H1 (cell line): Measurements from ENCODE around the gene SRRM2.

Experiments
- ATF3 ChIP-seq: IDR thresholded peaks from 2 replicates; pipeline ENCODE4 v1.6.1; 2011; ENCODE audit warnings: low read depth, mild to moderate bottlenecking, low read length; ENCODE audit not compliant: insufficient read depth
- CBX5 ChIP-seq: fragments of 300-800, 300-1000 bp; sonication (generic); IDR thresholded peaks from 2 replicates; pipeline ENCODE4 v1.7.1; 2016; ENCODE audit warnings: antibody characterized with exemption, low read length, low read depth
- CBX8 ChIP-seq: fragments of 300-800, 300-1000 bp; sonication (generic); IDR thresholded peaks from 2 replicates; pipeline ENCODE4 v1.7.1; 2016; ENCODE audit warnings: low read depth, low read length, borderline replicate concordance
- CEBPB ChIP-seq: IDR thresholded peaks from 2 replicates; pipeline ENCODE4 v1.6.1; 2012; ENCODE audit warnings: low read depth, low read length
- CHD2 ChIP-seq: IDR thresholded peaks from 2 replicates; pipeline ENCODE4 v1.6.1; 2012; ENCODE audit warnings: low read length, improper control_type of control experiment
- CHD7 ChIP-seq: fragments of 300-600 bp; sonication (generic); IDR thresholded peaks from 2 replicates; pipeline ENCODE4 v1.7.1; 2012; ENCODE audit warnings: low read length, moderate library complexity, mild to moderate bottlenecking, inconsistent platforms; ENCODE audit not compliant: insufficient replicate concordance
- CTCF ChIP-seq, 3 experiments: IDR thresholded peaks; 1 replicate in 2 of 3; 2 replicates in 1 of 3; pipeline versions ENCODE4 v1.5.1 to v1.6.1; 2011; ENCODE audit warnings: low read length in 3 of 3, mild to moderate bottlenecking in 3 of 3, inconsistent platforms in 2 of 3, low read depth in 1 of 3, moderate library complexity in 1 of 3; ENCODE audit not compliant: insufficient read depth in 1 of 3; ENCODE audit errors: control extremely low read depth in 1 of 3
- E2F6 ChIP-seq: IDR thresholded peaks from 2 replicates; pipeline ENCODE4 v1.6.1; 2012; ENCODE audit warnings: inconsistent platforms
- EGR1 ChIP-seq: IDR thresholded peaks from 2 replicates; pipeline ENCODE4 v1.6.1; 2011; ENCODE audit warnings: low read depth, low read length, borderline replicate concordance
- EZH2 ChIP-seq: fragments of 200-600 bp; sonication (generic); IDR thresholded peaks from 2 replicates; pipeline ENCODE4 v1.7.1; 2012; ENCODE audit warnings: low read depth, mild to moderate bottlenecking, moderate library complexity, low read length, inconsistent platforms; ENCODE audit not compliant: severe bottlenecking
- MAFK ChIP-seq: IDR thresholded peaks from 2 replicates; pipeline ENCODE4 v1.6.1; 2012; ENCODE audit warnings: low read depth, mild to moderate bottlenecking, improper control_type of control experiment, low read length
- MAX ChIP-seq: IDR thresholded peaks from 2 replicates; pipeline ENCODE4 v1.6.1; 2012; ENCODE audit warnings: inconsistent platforms
- POLR2A ChIP-seq, 2 experiments: IDR thresholded peaks; 1 replicate in 1 of 2; 2 replicates in 1 of 2; pipeline ENCODE4 v1.6.1; 2011; ENCODE audit warnings: low read depth in 2 of 2, low read length in 2 of 2, mild to moderate bottlenecking in 2 of 2; ENCODE audit errors: control extremely low read depth in 1 of 2
- TEAD4 ChIP-seq: IDR thresholded peaks from 2 replicates; pipeline ENCODE4 v1.6.1; 2012; ENCODE audit warnings: low read depth, low read length, inconsistent platforms, mixed read lengths

- no peak for TF ChIP-seq MAX
- TF ChIP-seq CTCF (IDR thresholded peaks at IDR 0.05; ENCODE audit: control extremely low read depth in 1 of 3, insufficient read depth in 1 of 3, low read depth in 1 of 3, low read length in 3 of 3), result no peak
- no peak for TF ChIP-seq EGR1
- no peak for TF ChIP-seq EZH2
- no peak for TF ChIP-seq POLR2A (IDR thresholded peaks at IDR 0.05; ENCODE audit: control extremely low read depth in 1 of 2, low read depth in 2 of 2, low read length in 2 of 2)
- TF ChIP-seq CBX8, result no peak
- TF ChIP-seq MAFK, result no peak
- no peak for TF ChIP-seq ATF3
- no peak for TF ChIP-seq CEBPB
- no peak for TF ChIP-seq TEAD4
- TF ChIP-seq CHD2, result no peak
- no peak for TF ChIP-seq E2F6
- TF ChIP-seq CHD7, result no peak
- TF ChIP-seq CBX5, result no peak
These were observed 15.2 kb upstream of the SRRM2 start for GRCh38 chr16:2737238-2737605.
